ENCODE data around the gene CNST. TPM values are rescaled to one million over a fixed set of nuclear protein-coding genes. Genes with fewer than 3 reads are reported as not detected.

CNST gene
- total and polyA plus RNA-seq, 9 of the 15 experiments (the other 6 are each of a cell fraction or from before 2014, with no cell fraction given) = 17.0 to 55.3 (median 30.8) TPM

- TF ChIP-seq TRIM25 (IDR thresholded peaks at IDR 0.05; ENCODE audit: borderline replicate concordance) (no peak), ZNF668 (CRISPR knock-in tag; IDR thresholded peaks at IDR 0.05) (no peak), CBX3 (IDR thresholded peaks at IDR 0.05; ENCODE audit: borderline replicate concordance in 1 of 2, low read length in 2 of 2) (peak in 1 of 2 experiments; percentile 82; a peak in 2 of 3 replicates), ZNF274 (IDR thresholded peaks at IDR 0.05; ENCODE audit: borderline replicate concordance, low read depth, low read length) (no peak), CTCF (IDR thresholded peaks at IDR 0.05 in 2 of 3, conservative IDR thresholded peaks at IDR 0.05 in 1 of 3; ENCODE audit: insufficient read depth in 2 of 3, low read depth in 1 of 3, low read length in 3 of 3) (peak; percentile 92 to 97 (median 97)), ZNF695 (CRISPR knock-in tag; IDR thresholded peaks at IDR 0.05) (no peak), SMARCA4 (IDR thresholded peaks at IDR 0.05) (peak; percentile 38), KDM5B (IDR thresholded peaks at IDR 0.05; ENCODE audit: insufficient replicate concordance, low read depth, low read length) (no peak), SRSF7 (optimal IDR thresholded peaks at IDR 0.05; ENCODE audit: low read depth, low read length) (no peak), RFX5 (IDR thresholded peaks at IDR 0.05; ENCODE audit: low read depth, low read length) (no peak), ILK (tag; IDR thresholded peaks at IDR 0.05; ENCODE audit: borderline replicate concordance, low read depth) (no peak), MEF2A (IDR thresholded peaks at IDR 0.05; ENCODE audit: control insufficient read depth, low read depth, low read length) (peak; percentile 99), PRMT5 (CRISPR knock-in tag; IDR thresholded peaks at IDR 0.05) (no peak), RBM22 (IDR thresholded peaks at IDR 0.05; ENCODE audit: low read depth, low read length, poor library complexity, severe bottlenecking) (no peak), ZNF318 (IDR thresholded peaks at IDR 0.05; ENCODE audit: borderline replicate concordance in 1 of 2, low read depth in 1 of 2) (no peak)
Observed at GRCh38 chr1:246699095-246699735, 133.0 kb downstream of the CNST start (continued).

Measured in K562 (cell line).